A673 (cell line): ENCODE data around the gene CACNB1. TPM values are rescaled to one million over a fixed set of nuclear protein-coding genes. Genes with fewer than 3 reads are reported as not detected.

Source experiments
- BruUV-seq: library from RNA; stranded (reverse); fragments of 400-500 nt; replicated peaks from 2 replicates; lab custom pipeline; 2021; lab: Mats Ljungman, UMichigan
- CTCF ChIA-PET: fragments of 300-600 bp; sonication (Branson Sonifier 250); formaldehyde crosslinking; loops from one replicate; lab custom pipeline; 2022; ENCODE audit warnings: antibody characterized with exemption; lab: Charles Lee
- POLR2A ChIA-PET: fragments of 300-600 bp; sonication (Branson Sonifier 250); formaldehyde crosslinking; loops from one replicate; lab custom pipeline; 2022; ENCODE audit warnings: antibody characterized with exemption; ENCODE audit not compliant: low non-redundant PET; lab: Charles Lee
- DNase-seq: peaks from one replicate; pipeline ENCODE4 v3.0.0-alpha.2; 2015; ENCODE audit warnings: low spot score
- H3K27ac ChIP-seq: fragments of 200-600 bp; sonication (generic); 2 replicates; pipeline ENCODE4 v1.5.1; 2016; ENCODE audit warnings: mixed run types, low read depth, mild to moderate bottlenecking, mixed read lengths, antibody characterized with exemption, low read length; ENCODE audit not compliant: poor library complexity, severe bottlenecking
- H3K27me3 ChIP-seq: fragments of 200-600 bp; sonication (generic); replicated peaks from 2 replicates; pipeline ENCODE4 v1.6.1; 2017; ENCODE audit warnings: mixed run types, low read depth, mild to moderate bottlenecking, mixed read lengths, antibody characterized with exemption, low read length; ENCODE audit not compliant: insufficient read depth, poor library complexity
- H3K36me3 ChIP-seq: fragments of 200-600 bp; sonication (generic); 2 replicates; pipeline ENCODE4 v1.6.1; 2016; ENCODE audit warnings: mixed run types, mild to moderate bottlenecking, mixed read lengths, antibody characterized with exemption, low read length; ENCODE audit not compliant: insufficient read depth, poor library complexity, severe bottlenecking
- H3K4me1 ChIP-seq: fragments of 200-600 bp; sonication (generic); 2 replicates; pipeline ENCODE4 v1.6.1; 2017; ENCODE audit warnings: mixed run types, mild to moderate bottlenecking, mixed read lengths, antibody characterized with exemption, low read length; ENCODE audit not compliant: insufficient read depth, poor library complexity, severe bottlenecking
- H3K4me3 ChIP-seq: fragments of 200-600 bp; sonication (generic); 2 replicates; pipeline ENCODE4 v1.5.1; 2016; ENCODE audit warnings: low read depth, mixed run types, mild to moderate bottlenecking, mixed read lengths, low read length; ENCODE audit not compliant: poor library complexity, severe bottlenecking
- H3K9me3 ChIP-seq: fragments of 200-600 bp; sonication (generic); 2 replicates; pipeline ENCODE4 v1.6.1; 2016; ENCODE audit warnings: mixed run types, low read depth, mild to moderate bottlenecking, mixed read lengths, antibody characterized with exemption, low read length; ENCODE audit not compliant: poor library complexity, severe bottlenecking
- EZH2 ChIP-seq: fragments of 200-600 bp; sonication (generic); IDR thresholded peaks from 2 replicates; pipeline ENCODE4 v1.6.1; 2017; ENCODE audit warnings: borderline replicate concordance, low read depth, mild to moderate bottlenecking, mixed read lengths, antibody characterized with exemption, low read length; ENCODE audit not compliant: poor library complexity, severe bottlenecking
- intact Hi-C: fragments of 100-400 bp; cut with micrococcal nuclease; formaldehyde crosslinking; loops from one replicate; pipeline ENCODE4 v1.10.0; 2022; ENCODE audit not compliant: unreplicated experiment
- total RNA-seq: library from RNA; stranded (reverse); gene quantifications from 2 replicates; pipeline ENCODE4 v1.2.3, GENCODE V29; 2021
- TF ChIP-seq, protein P1 (sequence below): fragments of 300-800, 200-600 bp; sonication (generic); conservative IDR thresholded peaks from 2 replicates; pipeline ENCODE4 v1.5.1; 2017; ENCODE audit warnings: low read depth, mild to moderate bottlenecking, antibody characterized with exemption, low read length, moderate library complexity, mixed read lengths

CACNB1 gene
- total RNA-seq, 1 experiment from 2014 or later, result 8.0 TPM

DNA sequence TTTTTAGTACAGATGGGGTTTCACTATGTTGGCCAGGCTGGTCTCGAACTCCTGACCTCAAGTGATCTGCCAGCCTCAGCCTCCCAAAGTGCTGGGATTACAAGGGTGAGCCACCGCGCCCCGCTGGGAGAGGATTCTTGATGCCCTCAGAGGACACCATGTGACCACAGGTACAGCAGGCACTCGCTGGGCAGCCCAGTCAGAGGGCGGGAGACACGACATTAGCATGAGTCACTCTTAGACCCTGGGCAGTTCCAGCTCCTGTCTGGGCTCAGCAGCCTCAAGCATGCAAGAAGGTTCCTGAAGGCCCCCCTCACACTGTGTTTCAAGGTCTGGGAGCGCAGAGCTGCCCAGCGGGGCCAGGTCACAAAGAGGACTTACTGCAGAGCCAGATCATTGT is 16.4 kb upstream of the CACNB1 start:
- POLR2A ChIA-PET, result no interaction called here
- no peak overlapping the region for H3K4me3 ChIP-seq
- CTCF ChIA-PET, result no interaction called here
- intact Hi-C loops, result no loop called here
- H3K9me3 ChIP-seq, result no peaks in the 10 kb centered on the region
- no peak overlapping the region for H3K27ac ChIP-seq
- no peak for DNase-seq
- H3K4me1 ChIP-seq, result peaks cover 8% of the 10 kb centered on the region
- TF ChIP-seq, protein P1, sequence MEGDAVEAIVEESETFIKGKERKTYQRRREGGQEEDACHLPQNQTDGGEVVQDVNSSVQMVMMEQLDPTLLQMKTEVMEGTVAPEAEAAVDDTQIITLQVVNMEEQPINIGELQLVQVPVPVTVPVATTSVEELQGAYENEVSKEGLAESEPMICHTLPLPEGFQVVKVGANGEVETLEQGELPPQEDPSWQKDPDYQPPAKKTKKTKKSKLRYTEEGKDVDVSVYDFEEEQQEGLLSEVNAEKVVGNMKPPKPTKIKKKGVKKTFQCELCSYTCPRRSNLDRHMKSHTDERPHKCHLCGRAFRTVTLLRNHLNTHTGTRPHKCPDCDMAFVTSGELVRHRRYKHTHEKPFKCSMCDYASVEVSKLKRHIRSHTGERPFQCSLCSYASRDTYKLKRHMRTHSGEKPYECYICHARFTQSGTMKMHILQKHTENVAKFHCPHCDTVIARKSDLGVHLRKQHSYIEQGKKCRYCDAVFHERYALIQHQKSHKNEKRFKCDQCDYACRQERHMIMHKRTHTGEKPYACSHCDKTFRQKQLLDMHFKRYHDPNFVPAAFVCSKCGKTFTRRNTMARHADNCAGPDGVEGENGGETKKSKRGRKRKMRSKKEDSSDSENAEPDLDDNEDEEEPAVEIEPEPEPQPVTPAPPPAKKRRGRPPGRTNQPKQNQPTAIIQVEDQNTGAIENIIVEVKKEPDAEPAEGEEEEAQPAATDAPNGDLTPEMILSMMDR, result no peak
- TF ChIP-seq EZH2, result no peak
- no peaks in the 10 kb centered on the region for H3K27me3 ChIP-seq
- no peaks in the 10 kb centered on the region for H3K36me3 ChIP-seq
- no TSS peak for BruUV-seq

DNA sequence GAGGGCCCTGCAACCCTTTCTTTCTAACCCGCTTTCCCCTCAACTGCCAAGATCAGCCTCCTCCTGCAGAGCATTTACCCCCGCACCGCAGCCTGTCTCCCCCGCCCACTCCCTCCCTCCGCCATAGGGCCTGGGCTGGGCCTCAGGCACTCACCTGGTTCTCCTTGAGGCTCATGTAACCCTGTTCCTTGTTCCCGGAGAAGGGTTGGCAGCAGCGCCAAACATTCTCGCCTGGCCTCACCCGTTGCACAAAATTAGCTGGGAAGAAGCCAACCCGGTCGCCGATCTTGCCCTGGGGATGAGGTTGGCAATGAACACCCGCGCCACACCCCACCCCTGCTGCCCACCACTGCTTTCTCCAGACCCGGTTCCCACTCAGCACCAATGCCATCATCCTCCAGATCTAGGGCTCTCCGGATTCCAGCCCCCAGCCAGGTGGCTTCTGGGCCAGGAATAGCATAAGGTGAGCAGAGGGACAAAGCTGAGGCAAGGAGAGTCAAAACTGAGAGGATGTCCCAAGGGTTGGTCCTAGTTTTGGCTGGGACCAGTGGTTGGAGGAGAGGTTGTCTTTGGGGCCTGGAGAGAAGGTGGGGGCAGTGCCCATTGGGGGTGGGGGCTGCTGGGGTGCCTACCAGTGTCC is 15.5 kb upstream of the CACNB1 start:
- intact Hi-C loops, result no loop called here
- no peaks in the 10 kb centered on the region for H3K27me3 ChIP-seq
- no peak overlapping the region for H3K4me3 ChIP-seq
- ChIA-PET CTCF (interaction anchor here (0.5 to 0.7 kb wide), 2 partner anchors 31 to 429 kb away, joined by 3 to 5 read pairs; no protein-coding TSS in a partner anchor), POLR2A (interaction anchor here (0.7 kb wide), 1 partner anchor 13 kb away, joined by 6 read pairs; the partner anchor contains the start of gene RPL19)
- DNase-seq, result no peak
- H3K9me3 ChIP-seq, result no peaks in the 10 kb centered on the region
- H3K27ac ChIP-seq, result no peak overlapping the region
- H3K36me3 ChIP-seq, result no peaks in the 10 kb centered on the region
- H3K4me1 ChIP-seq, result peaks cover 16% of the 10 kb centered on the region
- TF ChIP-seq, protein P1, result no peak
- TF ChIP-seq EZH2, result no peak
- BruUV-seq, result no TSS peak

DNA sequence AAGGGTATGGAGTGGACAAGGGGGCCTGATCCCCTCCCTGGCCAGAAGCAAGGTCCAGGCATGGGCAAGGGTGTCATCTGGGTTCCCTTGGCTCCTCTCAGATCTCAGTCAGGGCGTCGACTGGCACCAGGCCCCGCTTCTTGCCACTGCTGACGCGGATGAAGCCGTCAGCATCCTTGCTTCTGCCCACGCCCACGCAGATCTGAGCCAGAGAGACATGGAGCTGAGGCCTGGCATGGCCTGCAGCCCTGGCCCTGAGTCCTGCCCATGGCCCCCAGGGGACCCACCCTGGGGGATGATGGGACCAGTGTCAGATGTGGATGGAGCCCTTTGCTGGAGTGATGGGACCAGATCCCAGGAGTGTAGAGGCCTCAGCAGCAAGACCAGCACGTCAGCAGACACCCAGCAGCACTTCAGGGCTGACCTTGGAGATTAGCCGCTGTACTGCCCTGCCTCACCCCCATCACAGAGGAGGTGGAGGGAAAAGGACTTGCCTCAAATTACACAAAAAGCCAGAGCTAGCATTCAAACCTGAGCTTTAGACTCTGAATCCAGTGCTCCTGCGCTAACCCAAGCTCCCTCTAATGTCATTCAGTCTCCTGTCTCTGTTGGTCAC is 14.8 kb upstream of the CACNB1 start:
- peaks cover 19% of the 10 kb centered on the region for H3K4me1 ChIP-seq
- no peak for TF ChIP-seq EZH2
- TF ChIP-seq, protein P1, result no peak
- DNase-seq, result no peak
- ChIA-PET CTCF (no interaction called here), POLR2A (no interaction called here)
- no peaks in the 10 kb centered on the region for H3K36me3 ChIP-seq
- H3K27ac ChIP-seq, result no peak overlapping the region
- intact Hi-C loops, result no loop called here
- no TSS peak for BruUV-seq
- H3K4me3 ChIP-seq, result no peak overlapping the region
- H3K9me3 ChIP-seq, result no peaks in the 10 kb centered on the region
- no peaks in the 10 kb centered on the region for H3K27me3 ChIP-seq
